KMS-11 (cell line): ENCODE results near the gene SLCO3A1.

Experiments used
- H2AFZ ChIP-seq: fragments of 200-600 bp; sonication (generic); 2 replicates; pipeline ENCODE4 v1.6.1; 2016; ENCODE audit warnings: antibody characterized with exemption, mixed run types, low read depth
- H3K27ac ChIP-seq: fragments of 200-600 bp; sonication (generic); 2 replicates; pipeline ENCODE4 v1.6.1; 2016; ENCODE audit warnings: mild to moderate bottlenecking, mixed run types
- H3K27me3 ChIP-seq: fragments of 200-600 bp; sonication (generic); 2 replicates; pipeline ENCODE4 v1.6.1; 2017; ENCODE audit warnings: mild to moderate bottlenecking, low read depth, mixed run types, moderate library complexity; ENCODE audit not compliant: insufficient read depth
- H3K36me3 ChIP-seq: fragments of 200-600 bp; sonication (generic); 2 replicates; pipeline ENCODE4 v1.6.1; 2017; ENCODE audit warnings: mild to moderate bottlenecking, mixed run types; ENCODE audit not compliant: insufficient read depth
- H3K4me1 ChIP-seq: fragments of 200-600 bp; sonication (generic); 2 replicates; pipeline ENCODE4 v1.6.1; 2016; ENCODE audit warnings: mild to moderate bottlenecking, low read depth, mixed run types; ENCODE audit not compliant: poor library complexity, severe bottlenecking
- H3K4me2 ChIP-seq: fragments of 200-600 bp; sonication (generic); 2 replicates; pipeline ENCODE4 v1.7.0; 2016; ENCODE audit warnings: mild to moderate bottlenecking, mixed run types
- H3K4me3 ChIP-seq: fragments of 200-600 bp; sonication (generic); IDR thresholded peaks from 2 replicates; pipeline ENCODE4 v1.6.1; 2017; ENCODE audit warnings: low read depth, low read length, mixed read lengths; ENCODE audit not compliant: insufficient read depth
- H3K79me2 ChIP-seq: fragments of 200-600 bp; sonication (generic); 2 replicates; pipeline ENCODE4 v1.6.1; 2016; ENCODE audit warnings: low read depth, mixed run types; ENCODE audit not compliant: insufficient read depth
- H3K9ac ChIP-seq: fragments of 200-600 bp; sonication (generic); 2 replicates; pipeline ENCODE4 v1.6.1; 2016; ENCODE audit warnings: mild to moderate bottlenecking, mixed run types
- H4K20me1 ChIP-seq: fragments of 200-600 bp; sonication (generic); 2 replicates; pipeline ENCODE4 v1.6.1; 2016; ENCODE audit warnings: mild to moderate bottlenecking, mixed run types; ENCODE audit not compliant: insufficient read depth
- TF ChIP-seq, protein P1 (sequence below): fragments of 200-600 bp; sonication (generic); conservative IDR thresholded peaks from 2 replicates; pipeline ENCODE4 v1.6.1; 2017; ENCODE audit warnings: low read depth, mild to moderate bottlenecking, antibody characterized with exemption, low read length, moderate library complexity, mixed read lengths

The SLCO3A1 gene

DNA sequence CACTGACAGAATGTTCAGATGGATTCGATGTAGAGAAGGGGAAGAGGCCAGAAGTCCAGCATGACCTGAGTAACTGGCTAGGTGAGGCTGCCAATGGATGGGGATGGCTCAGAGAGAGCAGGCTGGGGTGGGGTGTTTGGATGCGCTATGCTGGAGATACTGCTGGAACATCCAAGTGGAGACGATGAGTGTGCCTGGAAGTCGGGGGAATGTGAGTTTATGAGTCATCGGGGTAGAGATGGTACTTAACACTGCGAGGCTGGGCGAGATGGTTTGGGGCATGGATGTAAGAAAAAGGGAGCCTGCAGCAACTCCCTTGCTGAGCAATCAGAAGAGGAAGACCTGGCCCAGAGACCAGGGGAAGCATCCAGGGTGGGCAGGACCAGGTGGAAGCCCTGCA lies 180.7 kb downstream of the SLCO3A1 start:
- TF ChIP-seq, protein P1, sequence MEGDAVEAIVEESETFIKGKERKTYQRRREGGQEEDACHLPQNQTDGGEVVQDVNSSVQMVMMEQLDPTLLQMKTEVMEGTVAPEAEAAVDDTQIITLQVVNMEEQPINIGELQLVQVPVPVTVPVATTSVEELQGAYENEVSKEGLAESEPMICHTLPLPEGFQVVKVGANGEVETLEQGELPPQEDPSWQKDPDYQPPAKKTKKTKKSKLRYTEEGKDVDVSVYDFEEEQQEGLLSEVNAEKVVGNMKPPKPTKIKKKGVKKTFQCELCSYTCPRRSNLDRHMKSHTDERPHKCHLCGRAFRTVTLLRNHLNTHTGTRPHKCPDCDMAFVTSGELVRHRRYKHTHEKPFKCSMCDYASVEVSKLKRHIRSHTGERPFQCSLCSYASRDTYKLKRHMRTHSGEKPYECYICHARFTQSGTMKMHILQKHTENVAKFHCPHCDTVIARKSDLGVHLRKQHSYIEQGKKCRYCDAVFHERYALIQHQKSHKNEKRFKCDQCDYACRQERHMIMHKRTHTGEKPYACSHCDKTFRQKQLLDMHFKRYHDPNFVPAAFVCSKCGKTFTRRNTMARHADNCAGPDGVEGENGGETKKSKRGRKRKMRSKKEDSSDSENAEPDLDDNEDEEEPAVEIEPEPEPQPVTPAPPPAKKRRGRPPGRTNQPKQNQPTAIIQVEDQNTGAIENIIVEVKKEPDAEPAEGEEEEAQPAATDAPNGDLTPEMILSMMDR: no peak
- H3K79me2 ChIP-seq: no peaks in the 10 kb centered on the region
- no peak overlapping the region for H3K9ac ChIP-seq
- no peak overlapping the region for H2AFZ ChIP-seq
- H3K4me1 ChIP-seq: no peaks in the 10 kb centered on the region
- H3K27me3 ChIP-seq: no peaks in the 10 kb centered on the region
- H3K4me3 ChIP-seq: no peak overlapping the region
- no peaks in the 10 kb centered on the region for H4K20me1 ChIP-seq
- no peaks in the 10 kb centered on the region for H3K36me3 ChIP-seq
- no peak overlapping the region for H3K27ac ChIP-seq
- no peak overlapping the region for H3K4me2 ChIP-seq

- no peak overlapping the region for H3K9ac ChIP-seq
- TF ChIP-seq, protein P1: no peak
- H3K27ac ChIP-seq: no peak overlapping the region
- H4K20me1 ChIP-seq: no peaks in the 10 kb centered on the region
- H3K36me3 ChIP-seq: no peaks in the 10 kb centered on the region
- H3K4me3 ChIP-seq: no peak overlapping the region
- H3K4me1 ChIP-seq: no peaks in the 10 kb centered on the region
- no peak overlapping the region for H3K4me2 ChIP-seq
- H3K79me2 ChIP-seq: no peaks in the 10 kb centered on the region
- no peak overlapping the region for H2AFZ ChIP-seq
- no peaks in the 10 kb centered on the region for H3K27me3 ChIP-seq
Observed at GRCh38 chr15:92035551-92035950, 182.0 kb downstream of the SLCO3A1 start.

DNA sequence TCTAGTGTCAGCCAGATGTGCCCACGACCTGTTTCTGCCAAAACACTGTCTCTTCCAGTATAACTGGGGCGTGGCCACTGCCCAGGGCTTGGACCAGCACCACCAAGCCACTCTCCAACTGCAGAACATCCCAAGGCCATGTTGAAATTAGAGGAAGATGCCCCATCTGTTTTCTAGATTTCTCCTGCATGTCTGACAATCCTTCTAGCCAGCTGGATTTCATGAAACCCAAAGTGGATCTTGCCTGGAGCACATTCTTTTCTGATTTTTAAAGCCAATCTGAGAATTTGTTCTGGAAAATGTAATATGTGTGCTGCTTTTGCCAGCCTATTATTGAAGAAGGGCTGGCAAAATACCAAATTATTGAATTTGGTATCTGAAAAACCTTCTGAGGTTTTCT lies 182.5 kb downstream of the SLCO3A1 start:
- Histone ChIP-seq H3K27ac (no peak overlapping the region), H3K4me1 (no peaks in the 10 kb centered on the region), H2AFZ (no peak overlapping the region), H3K36me3 (no peaks in the 10 kb centered on the region), H3K27me3 (no peaks in the 10 kb centered on the region), H3K9ac (no peak overlapping the region), H3K79me2 (no peaks in the 10 kb centered on the region), H4K20me1 (no peaks in the 10 kb centered on the region), H3K4me2 (no peak overlapping the region), H3K4me3 (no peak overlapping the region)
- TF ChIP-seq, protein P1: no peak

GRCh38 chr15:92037491-92037890 lies 184.0 kb downstream of the SLCO3A1 start:
- Histone ChIP-seq H4K20me1 (no peaks in the 10 kb centered on the region), H3K9ac (no peak overlapping the region), H3K36me3 (no peaks in the 10 kb centered on the region), H3K27ac (no peak overlapping the region), H2AFZ (no peak overlapping the region), H3K79me2 (no peaks in the 10 kb centered on the region), H3K27me3 (no peaks in the 10 kb centered on the region), H3K4me1 (no peaks in the 10 kb centered on the region), H3K4me3 (no peak overlapping the region), H3K4me2 (no peak overlapping the region)
- TF ChIP-seq, protein P1: no peak

GRCh38 chr15:92040350-92040749 lies 186.8 kb downstream of the SLCO3A1 start:
- TF ChIP-seq, protein P1: no peak
- Histone ChIP-seq H2AFZ (no peak overlapping the region), H3K9ac (no peak overlapping the region), H3K4me1 (no peaks in the 10 kb centered on the region), H3K79me2 (no peaks in the 10 kb centered on the region), H3K4me3 (no peak overlapping the region), H3K4me2 (no peak overlapping the region), H3K27ac (no peak overlapping the region), H3K27me3 (no peaks in the 10 kb centered on the region), H3K36me3 (no peaks in the 10 kb centered on the region), H4K20me1 (no peaks in the 10 kb centered on the region)
